SK-N-SH (cell line): ENCODE data around the gene LIN37. TPM values are rescaled to one million over a fixed set of nuclear protein-coding genes. Genes with fewer than 3 reads are reported as not detected.

Experiments
- CTCF ChIA-PET: fragments of 300-600, 350-600 bp; formaldehyde crosslinking; extraction: SDS; loops from one replicate; lab custom pipeline; 2021; lab: Yijun Ruan, JAX
- POLR2A ChIA-PET: fragments of 350-600 bp; sonication (Branson Sonifier 250); formaldehyde crosslinking; extraction: SDS; loops from one replicate; lab custom pipeline; 2020; ENCODE audit warnings: antibody characterized with exemption, inconsistent platforms; lab: Yijun Ruan, JAX
- DNase-seq: peaks from one replicate; pipeline ENCODE4 v3.0.0; 2012
- H2AFZ ChIP-seq: fragments of 200-600 bp; sonication (generic); 2 replicates; pipeline ENCODE4 v1.8.1; 2016; ENCODE audit warnings: antibody characterized with exemption, mild to moderate bottlenecking, low read depth
- H3F3A ChIP-seq: fragments of 200-600 bp; sonication (generic); replicated peaks from 2 replicates; pipeline ENCODE3; 2016; ENCODE audit warnings: antibody characterized with exemption, mild to moderate bottlenecking; ENCODE audit not compliant: insufficient read depth
- H3K27ac ChIP-seq, 2 experiments: fragments of 200-500 bp in 1 of 2; fragments of 200-600 bp in 1 of 2; sonication (Bioruptor generic) in 1 of 2; sonication (generic), shearing (Covaris generic) in 1 of 2; 2 replicates each; pipeline versions ENCODE4 v1.5.1 to v1.6.1; 2014 to 2016; ENCODE audit warnings: low read depth in 2 of 2, inconsistent platforms in 1 of 2, low read length in 1 of 2, mild to moderate bottlenecking in 1 of 2, mixed read lengths in 1 of 2
- H3K27me3 ChIP-seq: fragments of 200-600 bp; sonication (generic), shearing (Covaris generic); 2 replicates; pipeline ENCODE4 v1.6.1; 2016; ENCODE audit warnings: mixed run types; ENCODE audit not compliant: insufficient read depth
- H3K36me3 ChIP-seq, 2 experiments: fragments of 200-500 bp in 1 of 2; fragments of 200-600 bp in 1 of 2; sonication (Bioruptor generic) in 1 of 2; sonication (generic) in 1 of 2; replicated peaks in 1 of 2; 2 replicates each; pipeline versions ENCODE3 to v1.5.1; 2014 to 2016; ENCODE audit warnings: low read length in 1 of 2, mild to moderate bottlenecking in 1 of 2; ENCODE audit not compliant: insufficient read depth in 2 of 2, control insufficient read depth in 1 of 2
- H3K4me1 ChIP-seq, 2 experiments: fragments of 200-500 bp in 1 of 2; fragments of 200-600 bp in 1 of 2; sonication (Bioruptor generic) in 1 of 2; sonication (generic), shearing (Covaris generic) in 1 of 2; 2 replicates each; pipeline versions ENCODE4 v1.5.1 to v1.6.1; 2014 to 2016; ENCODE audit warnings: low read depth in 1 of 2, low read length in 1 of 2, mixed run types in 1 of 2; ENCODE audit not compliant: insufficient read depth in 2 of 2, control insufficient read depth in 1 of 2
- H3K4me2 ChIP-seq: fragments of 200-600 bp; sonication (generic), shearing (Covaris generic); 2 replicates; pipeline ENCODE4 v1.6.1; 2017; ENCODE audit warnings: mixed run types
- H3K4me3 ChIP-seq, 2 experiments: fragments of 200-500 bp in 1 of 2; fragments of 200-600 bp in 1 of 2; sonication (Bioruptor generic) in 1 of 2; sonication (generic), shearing (Covaris generic) in 1 of 2; 2 replicates each; pipeline versions ENCODE4 v1.5.1 to v1.8.1; 2014 to 2016; ENCODE audit warnings: low read depth in 2 of 2, inconsistent platforms in 1 of 2, low read length in 1 of 2, mild to moderate bottlenecking in 1 of 2, mixed read lengths in 1 of 2, moderate library complexity in 1 of 2
- H3K79me2 ChIP-seq: fragments of 200-600 bp; sonication (generic); 2 replicates; pipeline ENCODE4 v1.8.1; 2017; ENCODE audit warnings: mild to moderate bottlenecking; ENCODE audit not compliant: insufficient read depth
- H3K9ac ChIP-seq: fragments of 200-600 bp; sonication (generic); 2 replicates; pipeline ENCODE4 v1.6.1; 2017; ENCODE audit warnings: mixed run types
- H3K9me2 ChIP-seq: fragments of 200-600 bp; sonication (generic); 2 replicates; pipeline ENCODE4 v1.6.1; 2017; ENCODE audit warnings: mixed run types
- H3K9me3 ChIP-seq: fragments of 200-600 bp; sonication (generic); 2 replicates; pipeline ENCODE4 v1.6.1; 2017; ENCODE audit warnings: mixed run types, mild to moderate bottlenecking, moderate library complexity
- H4K20me1 ChIP-seq: fragments of 200-600 bp; sonication (generic); 2 replicates; pipeline ENCODE4 v1.6.1; 2017; ENCODE audit warnings: mild to moderate bottlenecking, mixed run types; ENCODE audit not compliant: insufficient read depth
- CHD2 ChIP-seq: fragments of 150-350 bp; IDR thresholded peaks from 2 replicates; pipeline ENCODE4 v1.6.1; 2018; ENCODE audit warnings: low read length; ENCODE audit not compliant: partially characterized antibody
- ELF1 ChIP-seq: IDR thresholded peaks from 2 replicates; pipeline ENCODE4 v1.4.0; 2012
- EZH2phosphoT487 ChIP-seq: fragments of 200-600 bp; sonication (generic); IDR thresholded peaks from 2 replicates; pipeline ENCODE4 v1.6.1; 2017; ENCODE audit warnings: low read depth, mixed run types, mild to moderate bottlenecking, antibody characterized with exemption, moderate library complexity, borderline replicate concordance
- GABPA ChIP-seq: IDR thresholded peaks from 2 replicates; pipeline ENCODE4 v1.4.0; 2012; ENCODE audit warnings: low read depth, mild to moderate bottlenecking
- GATA2 ChIP-seq: sonication (generic); formaldehyde crosslinking; IDR thresholded peaks from 2 replicates; pipeline ENCODE4 v1.5.0; 2020; ENCODE audit warnings: mild to moderate bottlenecking, missing genetic modification reagents
- MXI1 ChIP-seq: IDR thresholded peaks from 2 replicates; pipeline ENCODE4 v1.6.1; 2012; ENCODE audit warnings: mild to moderate bottlenecking, low read depth, low read length, improper control_type of control experiment
- NFIC ChIP-seq: IDR thresholded peaks from 2 replicates; pipeline ENCODE4 v1.4.0; 2012; ENCODE audit warnings: borderline replicate concordance
- NRF1 ChIP-seq: IDR thresholded peaks from 2 replicates; pipeline ENCODE4 v1.6.1; 2012; ENCODE audit warnings: low read depth, mild to moderate bottlenecking, low read length
- PBX3 ChIP-seq: IDR thresholded peaks from 2 replicates; pipeline ENCODE4; 2012
- POLR2AphosphoS5 ChIP-seq: IDR thresholded peaks from 2 replicates; pipeline ENCODE4 v1.6.1; 2012; ENCODE audit warnings: low read depth, low read length
- RCOR1 ChIP-seq: fragments of 150-350 bp; IDR thresholded peaks from 2 replicates; pipeline ENCODE4 v1.6.1; 2017; ENCODE audit warnings: antibody characterized with exemption, low read length
- RFX5 ChIP-seq: IDR thresholded peaks from 2 replicates; pipeline ENCODE4 v1.6.1; 2012; ENCODE audit warnings: mild to moderate bottlenecking, improper control_type of control experiment, low read length
- SIN3A ChIP-seq: IDR thresholded peaks from 2 replicates; pipeline ENCODE4 v1.6.1; 2012; ENCODE audit warnings: low read depth, mild to moderate bottlenecking, low read length, moderate library complexity, borderline replicate concordance
- TEAD4 ChIP-seq: IDR thresholded peaks from 2 replicates; pipeline ENCODE4 v1.4.0; 2012; ENCODE audit warnings: mild to moderate bottlenecking, borderline replicate concordance; ENCODE audit not compliant: insufficient read depth
- WGBS: methylation state at CpG from one replicate; pipeline ENCODE4 v1.1.6; 2017; ENCODE audit warnings: low lambda C conversion rate; 5-methylcytosine and 5-hydroxymethylcytosine counted together
- polyA plus RNA-seq, 3 experiments: library from polyadenylated mRNA; depleted of rRNA; stranded (reverse); fragments of >200 nt; gene quantifications; 2 replicates each; pipeline ENCODE4 v1.2.3, GENCODE V29; 2012
- TF ChIP-seq, protein P1 (sequence below): IDR thresholded peaks from 2 replicates; pipeline ENCODE4 v1.4.0; 2012; ENCODE audit warnings: low read depth
- TF ChIP-seq, protein P2 (sequence below): fragments of 200-600 bp; sonication (generic); IDR thresholded peaks from 2 replicates; pipeline ENCODE4 v1.6.1; 2017; ENCODE audit warnings: antibody characterized with exemption, mild to moderate bottlenecking, moderate library complexity
- TF ChIP-seq, protein P3 (sequence below): fragments of 150-350 bp; IDR thresholded peaks from 2 replicates; pipeline ENCODE4 v1.6.1; 2017; ENCODE audit warnings: antibody characterized with exemption, low read length, low read depth, borderline replicate concordance

The LIN37 gene
- polyA plus RNA-seq, 1 of the 3 experiments (the other 2 are of a cell fraction) = 21.1 TPM

GRCh38 chr19:35727956-35728706 is 20.2 kb upstream of the LIN37 start:
- Histone ChIP-seq H3F3A (no peaks in the 10 kb centered on the region), H3K9ac (no peak overlapping the region), H3K79me2 (no peaks in the 10 kb centered on the region), H3K36me3 (peaks cover 18 to 91% of the 10 kb centered on the region in 2 experiments), H3K27me3 (no peaks in the 10 kb centered on the region), H3K4me1 (no peaks in the 10 kb centered on the region), H4K20me1 (no peaks in the 10 kb centered on the region), H3K9me2 (no peaks in the 10 kb centered on the region), H3K4me2 (no peak overlapping the region), H3K9me3 (no peaks in the 10 kb centered on the region), H3K27ac (no peak overlapping the region), H2AFZ (no peak overlapping the region), H3K4me3 (no peak overlapping the region)
- ChIA-PET CTCF (interaction anchor here (1.0 kb wide), 2 partner anchors 12 to 16 kb away, joined by 3 read pairs; no protein-coding TSS in a partner anchor), POLR2A (interaction anchor here (0.5 to 3.5 kb wide), 2 partner anchors 12 to 21 kb away, joined by 4 to 10 read pairs; no protein-coding TSS in a partner anchor)
- DNase-seq = no peak
- TF ChIP-seq RCOR1 (no peak), SIN3A (no peak), ELF1 (no peak), GABPA (no peak), EZH2phosphoT487 (no peak), TEAD4 (no peak), RFX5 (no peak), POLR2AphosphoS5 (no peak), CHD2 (no peak), PBX3 (no peak), NRF1 (no peak), MXI1 (no peak), GATA2 (CRISPR knock-in tag) (no peak), NFIC (no peak)
- TF ChIP-seq, protein P1, sequence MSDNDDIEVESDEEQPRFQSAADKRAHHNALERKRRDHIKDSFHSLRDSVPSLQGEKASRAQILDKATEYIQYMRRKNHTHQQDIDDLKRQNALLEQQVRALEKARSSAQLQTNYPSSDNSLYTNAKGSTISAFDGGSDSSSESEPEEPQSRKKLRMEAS = no peak
- TF ChIP-seq, protein P2, sequence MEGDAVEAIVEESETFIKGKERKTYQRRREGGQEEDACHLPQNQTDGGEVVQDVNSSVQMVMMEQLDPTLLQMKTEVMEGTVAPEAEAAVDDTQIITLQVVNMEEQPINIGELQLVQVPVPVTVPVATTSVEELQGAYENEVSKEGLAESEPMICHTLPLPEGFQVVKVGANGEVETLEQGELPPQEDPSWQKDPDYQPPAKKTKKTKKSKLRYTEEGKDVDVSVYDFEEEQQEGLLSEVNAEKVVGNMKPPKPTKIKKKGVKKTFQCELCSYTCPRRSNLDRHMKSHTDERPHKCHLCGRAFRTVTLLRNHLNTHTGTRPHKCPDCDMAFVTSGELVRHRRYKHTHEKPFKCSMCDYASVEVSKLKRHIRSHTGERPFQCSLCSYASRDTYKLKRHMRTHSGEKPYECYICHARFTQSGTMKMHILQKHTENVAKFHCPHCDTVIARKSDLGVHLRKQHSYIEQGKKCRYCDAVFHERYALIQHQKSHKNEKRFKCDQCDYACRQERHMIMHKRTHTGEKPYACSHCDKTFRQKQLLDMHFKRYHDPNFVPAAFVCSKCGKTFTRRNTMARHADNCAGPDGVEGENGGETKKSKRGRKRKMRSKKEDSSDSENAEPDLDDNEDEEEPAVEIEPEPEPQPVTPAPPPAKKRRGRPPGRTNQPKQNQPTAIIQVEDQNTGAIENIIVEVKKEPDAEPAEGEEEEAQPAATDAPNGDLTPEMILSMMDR = no peak
- TF ChIP-seq, protein P3, sequence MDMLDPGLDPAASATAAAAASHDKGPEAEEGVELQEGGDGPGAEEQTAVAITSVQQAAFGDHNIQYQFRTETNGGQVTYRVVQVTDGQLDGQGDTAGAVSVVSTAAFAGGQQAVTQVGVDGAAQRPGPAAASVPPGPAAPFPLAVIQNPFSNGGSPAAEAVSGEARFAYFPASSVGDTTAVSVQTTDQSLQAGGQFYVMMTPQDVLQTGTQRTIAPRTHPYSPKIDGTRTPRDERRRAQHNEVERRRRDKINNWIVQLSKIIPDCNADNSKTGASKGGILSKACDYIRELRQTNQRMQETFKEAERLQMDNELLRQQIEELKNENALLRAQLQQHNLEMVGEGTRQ = no peak
- 90% methylated on average over 18 of the region's 19 CpGs for WGBS
